Activated CD8-positive, alpha-beta memory T cell treated with anti-CD3 and anti-CD28 coated beads, Interleukin-2, amount 50 U/mL, for 24 hours (primary cell): Measurements from ENCODE around the gene FBXW12.

ENCODE experiments used
- DNase-seq: peaks from one replicate; pipeline ENCODE4 v3.0.0-alpha.2; 2020; ENCODE audit errors: extremely low read depth

The FBXW12 gene

GRCh38 chr3:48422272-48422671, 50.3 kb downstream of the FBXW12 start:
- DNase-seq, result no peak

GRCh38 chr3:48422681-48423080, 50.7 kb downstream of the FBXW12 start:
- no peak for DNase-seq

- DNase-seq, result no peak
These were observed 51.3 kb downstream of the FBXW12 start for GRCh38 chr3:48423241-48423882.

GRCh38 chr3:48423883-48424695, 52.1 kb downstream of the FBXW12 start:
- no peak for DNase-seq

GRCh38 chr3:48425281-48425812, 53.3 kb downstream of the FBXW12 start:
- no peak for DNase-seq

- no peak for DNase-seq
These were observed 54.4 kb downstream of the FBXW12 start for GRCh38 chr3:48426401-48426909.

GRCh38 chr3:48426944-48427629, 55.1 kb downstream of the FBXW12 start:
- DNase-seq, result no peak

GRCh38 chr3:48427630-48427962, 55.6 kb downstream of the FBXW12 start:
- DNase-seq, result no peak

- no peak for DNase-seq
These were observed 56.1 kb downstream of the FBXW12 start for GRCh38 chr3:48428088-48428571.

GRCh38 chr3:48428572-48429316, 56.7 kb downstream of the FBXW12 start:
- DNase-seq, result no peak

GRCh38 chr3:48429317-48429959, 57.4 kb downstream of the FBXW12 start:
- DNase-seq, result no peak

- no peak for DNase-seq
These were observed 58.1 kb downstream of the FBXW12 start, which contains the start of gene PLXNB1 for GRCh38 chr3:48429960-48430707. Gene PLXNB1, minus strand, starts transcription at chr3:48430086. Its CDS starts 5,475 bp downstream, at chr3:48424611.

- DNase-seq, result no peak
These were observed 58.7 kb downstream of the FBXW12 start for GRCh38 chr3:48430708-48431101.

GRCh38 chr3:48431224-48432029, 59.4 kb downstream of the FBXW12 start:
- no peak for DNase-seq

- DNase-seq, result no peak
These were observed 60.7 kb downstream of the FBXW12 start for GRCh38 chr3:48432411-48433371.

- no peak for DNase-seq
These were observed 61.6 kb downstream of the FBXW12 start for GRCh38 chr3:48433472-48434118.

GRCh38 chr3:48434591-48435222, 62.7 kb downstream of the FBXW12 start:
- no peak for DNase-seq
